KMS-11 (cell line): ENCODE results near the gene LEPROT.

Experiments
- H2AFZ ChIP-seq: fragments of 200-600 bp; sonication (generic); 2 replicates; pipeline ENCODE4 v1.6.1; 2016; ENCODE audit warnings: antibody characterized with exemption, mixed run types, low read depth
- H3K27ac ChIP-seq: fragments of 200-600 bp; sonication (generic); 2 replicates; pipeline ENCODE4 v1.6.1; 2016; ENCODE audit warnings: mild to moderate bottlenecking, mixed run types
- H3K27me3 ChIP-seq: fragments of 200-600 bp; sonication (generic); 2 replicates; pipeline ENCODE4 v1.6.1; 2017; ENCODE audit warnings: mild to moderate bottlenecking, low read depth, mixed run types, moderate library complexity; ENCODE audit not compliant: insufficient read depth
- H3K36me3 ChIP-seq: fragments of 200-600 bp; sonication (generic); 2 replicates; pipeline ENCODE4 v1.6.1; 2017; ENCODE audit warnings: mild to moderate bottlenecking, mixed run types; ENCODE audit not compliant: insufficient read depth
- H3K4me1 ChIP-seq: fragments of 200-600 bp; sonication (generic); 2 replicates; pipeline ENCODE4 v1.6.1; 2016; ENCODE audit warnings: mild to moderate bottlenecking, low read depth, mixed run types; ENCODE audit not compliant: poor library complexity, severe bottlenecking
- H3K4me2 ChIP-seq: fragments of 200-600 bp; sonication (generic); 2 replicates; pipeline ENCODE4 v1.7.0; 2016; ENCODE audit warnings: mild to moderate bottlenecking, mixed run types
- H3K4me3 ChIP-seq: fragments of 200-600 bp; sonication (generic); IDR thresholded peaks from 2 replicates; pipeline ENCODE4 v1.6.1; 2017; ENCODE audit warnings: low read depth, low read length, mixed read lengths; ENCODE audit not compliant: insufficient read depth
- H3K79me2 ChIP-seq: fragments of 200-600 bp; sonication (generic); 2 replicates; pipeline ENCODE4 v1.6.1; 2016; ENCODE audit warnings: low read depth, mixed run types; ENCODE audit not compliant: insufficient read depth
- H3K9ac ChIP-seq: fragments of 200-600 bp; sonication (generic); 2 replicates; pipeline ENCODE4 v1.6.1; 2016; ENCODE audit warnings: mild to moderate bottlenecking, mixed run types
- H4K20me1 ChIP-seq: fragments of 200-600 bp; sonication (generic); 2 replicates; pipeline ENCODE4 v1.6.1; 2016; ENCODE audit warnings: mild to moderate bottlenecking, mixed run types; ENCODE audit not compliant: insufficient read depth
- CTCF ChIP-seq: fragments of 200-600 bp; sonication (generic); conservative IDR thresholded peaks from 2 replicates; pipeline ENCODE4 v1.6.1; 2017; ENCODE audit warnings: low read depth, mild to moderate bottlenecking, antibody characterized with exemption, low read length, moderate library complexity, mixed read lengths

Gene LEPROT

GRCh38 chr1:65434255-65434654 lies 13.8 kb downstream of the LEPROT start:
- no peaks in the 10 kb centered on the region for H3K27me3 ChIP-seq
- H3K9ac ChIP-seq: no peak overlapping the region
- H3K4me2 ChIP-seq: no peak overlapping the region
- no peaks in the 10 kb centered on the region for H3K79me2 ChIP-seq
- no peaks in the 10 kb centered on the region for H3K4me1 ChIP-seq
- no peak overlapping the region for H3K4me3 ChIP-seq
- H2AFZ ChIP-seq: no peak overlapping the region
- H3K27ac ChIP-seq: no peak overlapping the region
- TF ChIP-seq CTCF: 0 out of 2 replicates have a peak, but pooled peaks have one; percentile 24
- no peaks in the 10 kb centered on the region for H3K36me3 ChIP-seq
- H4K20me1 ChIP-seq: no peaks in the 10 kb centered on the region

GRCh38 chr1:65434760-65435159 lies 14.3 kb downstream of the LEPROT start:
- Histone ChIP-seq H3K36me3 (no peaks in the 10 kb centered on the region), H3K27me3 (no peaks in the 10 kb centered on the region), H3K79me2 (no peaks in the 10 kb centered on the region), H4K20me1 (no peaks in the 10 kb centered on the region), H3K9ac (no peak overlapping the region), H3K4me1 (no peaks in the 10 kb centered on the region), H3K4me2 (no peak overlapping the region), H3K4me3 (no peak overlapping the region), H2AFZ (no peak overlapping the region), H3K27ac (no peak overlapping the region)
- TF ChIP-seq CTCF: no peak

GRCh38 chr1:65435987-65436386 lies 15.5 kb downstream of the LEPROT start:
- no peak for TF ChIP-seq CTCF
- no peak overlapping the region for H3K4me2 ChIP-seq

GRCh38 chr1:65437616-65438015 lies 17.1 kb downstream of the LEPROT start:
- no peak overlapping the region for H3K27ac ChIP-seq
- H3K27me3 ChIP-seq: no peaks in the 10 kb centered on the region
- H3K4me2 ChIP-seq: no peak overlapping the region
- no peaks in the 10 kb centered on the region for H3K36me3 ChIP-seq
- no peak overlapping the region for H3K9ac ChIP-seq
- no peaks in the 10 kb centered on the region for H4K20me1 ChIP-seq
- H3K79me2 ChIP-seq: no peaks in the 10 kb centered on the region
- no peaks in the 10 kb centered on the region for H3K4me1 ChIP-seq
- H3K4me3 ChIP-seq: no peak overlapping the region
- no peak for TF ChIP-seq CTCF
- H2AFZ ChIP-seq: no peak overlapping the region

More at GRCh38 chr1:65435987-65436386, 15.5 kb downstream of the LEPROT start:
- Histone ChIP-seq H3K27me3 (no peaks in the 10 kb centered on the region), H3K79me2 (no peaks in the 10 kb centered on the region), H4K20me1 (no peaks in the 10 kb centered on the region), H3K4me3 (no peak overlapping the region), H3K4me1 (no peaks in the 10 kb centered on the region), H3K27ac (no peak overlapping the region), H3K36me3 (no peaks in the 10 kb centered on the region), H3K9ac (no peak overlapping the region), H2AFZ (no peak overlapping the region)
